GM12878 (cell line): ENCODE data around the gene SLC12A9. TPM values are rescaled to one million over a fixed set of nuclear protein-coding genes. Genes with fewer than 3 reads are reported as not detected.

Experiments
- ATAC-seq: fragments of 200-7000 bp; cut with Tn5 transposase; 3 replicates; pipeline ENCODE4 v1.9.1; 2020; ENCODE audit warnings: mild to moderate bottlenecking, moderate library complexity
- BruUV-seq: library from RNA; stranded (reverse); fragments of 400-500 nt; replicated peaks from 2 replicates; lab custom pipeline; 2021; lab: Mats Ljungman, UMichigan
- CTCF ChIA-PET: fragments of 300-600 bp; sonication (Branson Sonifier 250); formaldehyde crosslinking; extraction: SDS; loops from one replicate; lab custom pipeline; 2021; ENCODE audit warnings: inconsistent platforms; lab: Yijun Ruan, JAX
- POLR2A ChIA-PET: fragments of 350-600 bp; formaldehyde crosslinking; extraction: SDS; loops from one replicate; lab custom pipeline; 2021; ENCODE audit warnings: inconsistent platforms; lab: Charles Lee
- RAD21 ChIA-PET: fragments of 300-600 bp; sonication (Branson Sonifier 250); formaldehyde crosslinking; loops from one replicate; lab custom pipeline; 2023; ENCODE audit warnings: antibody characterized with exemption; ENCODE audit not compliant: unreplicated experiment; lab: Charles Lee
- SMC1A ChIA-PET: fragments of 300-600 bp; sonication (Branson Sonifier 250); formaldehyde crosslinking; loops from one replicate; lab custom pipeline; 2023; ENCODE audit not compliant: unreplicated experiment, uncharacterized antibody; lab: Charles Lee
- DNase-seq: peaks from one replicate; pipeline ENCODE4 v3.0.0-alpha.2; 2011; ENCODE audit warnings: low read depth, low spot score
- FAIRE-seq: peaks from 3 replicates; lab custom pipeline; 2011; peaks lifted over from hg19 to GRCh38; lab: Jason Lieb, UNC
- H2AFZ ChIP-seq: 2 replicates; pipeline ENCODE4 v1.6.0; 2011; ENCODE audit warnings: low read depth, low read length, control low read depth; ENCODE audit not compliant: control insufficient read depth
- H3K27ac ChIP-seq: 2 replicates; pipeline ENCODE4 v1.5.1; 2011; ENCODE audit warnings: control low read depth; ENCODE audit not compliant: control insufficient read depth, insufficient read depth
- H3K27me3 ChIP-seq, 2 experiments: replicated peaks in 1 of 2; 2 replicates each; pipeline versions ENCODE4 v1.6.0 to v1.6.1; 2011; ENCODE audit warnings: low read length in 1 of 2; ENCODE audit not compliant: control insufficient read depth in 2 of 2, insufficient read depth in 2 of 2
- H3K36me3 ChIP-seq, 2 experiments: 2 replicates each; pipeline ENCODE4 v1.5.1; 2011; ENCODE audit warnings: low read length in 1 of 2; ENCODE audit not compliant: control insufficient read depth in 2 of 2, insufficient read depth in 2 of 2
- H3K4me1 ChIP-seq: 2 replicates; pipeline ENCODE4 v1.6.1; 2011; ENCODE audit warnings: mild to moderate bottlenecking, low read length, moderate library complexity, mixed read lengths; ENCODE audit not compliant: control insufficient read depth, insufficient read depth
- H3K4me2 ChIP-seq: 2 replicates; pipeline ENCODE4 v1.6.0; 2011; ENCODE audit warnings: control low read depth; ENCODE audit not compliant: control insufficient read depth, insufficient read depth
- H3K4me3 ChIP-seq: fragments of 200-600 bp; sonication (generic); 2 replicates; pipeline ENCODE4 v1.5.1; 2016
- H3K79me2 ChIP-seq: 2 replicates; pipeline ENCODE4 v1.6.0; 2011; ENCODE audit warnings: low read length; ENCODE audit not compliant: control insufficient read depth, insufficient read depth
- H3K9ac ChIP-seq: 2 replicates; pipeline ENCODE4 v1.8.0; 2011; ENCODE audit warnings: low read length, control low read depth, mixed read lengths; ENCODE audit not compliant: control insufficient read depth, insufficient read depth
- H3K9me3 ChIP-seq: replicated peaks from 3 replicates; pipeline ENCODE4 v1.5.1; 2011; ENCODE audit warnings: mild to moderate bottlenecking, low read length; ENCODE audit not compliant: control insufficient read depth, insufficient read depth
- H4K20me1 ChIP-seq: 2 replicates; pipeline ENCODE4 v1.6.0; 2011; ENCODE audit not compliant: control insufficient read depth, insufficient read depth
- CBX3 ChIP-seq: fragments of 200-600 bp; sonication (generic); IDR thresholded peaks from 2 replicates; pipeline ENCODE4 v1.6.1; 2016; ENCODE audit warnings: low read depth, borderline replicate concordance
- CEBPB ChIP-seq, 2 experiments: fragments of 150-350 bp in 1 of 2; IDR thresholded peaks; 2 replicates each; pipeline ENCODE4 v1.6.1; 2012 to 2014; ENCODE audit warnings: low read depth in 2 of 2, low read length in 2 of 2, borderline replicate concordance in 1 of 2, inconsistent platforms in 1 of 2
- E2F8 ChIP-seq: fragments of 450-650 bp; IDR thresholded peaks from 2 replicates; pipeline ENCODE4 v1.6.1; 2018; ENCODE audit warnings: mild to moderate bottlenecking, low read depth, moderate library complexity; ENCODE audit not compliant: partially characterized antibody
- EP300 ChIP-seq, 2 experiments: fragments of 150-350 bp in 1 of 2; IDR thresholded peaks; 2 replicates each; pipeline ENCODE4 v1.6.1; 2011 to 2012; ENCODE audit warnings: low read depth in 2 of 2, low read length in 2 of 2, borderline replicate concordance in 1 of 2, improper control_type of control experiment in 1 of 2, inconsistent platforms in 1 of 2; ENCODE audit not compliant: control insufficient read depth in 1 of 2
- GABPA ChIP-seq: IDR thresholded peaks from 2 replicates; pipeline ENCODE4 v1.6.1; 2014; ENCODE audit warnings: antibody characterized with exemption, low read depth, mild to moderate bottlenecking, inconsistent platforms
- JUND ChIP-seq: IDR thresholded peaks from 2 replicates; pipeline ENCODE4 v1.6.1; 2012; ENCODE audit warnings: low read depth, mild to moderate bottlenecking, low read length, improper control_type of control experiment, moderate library complexity
- MTA2 ChIP-seq: fragments of 450-650 bp; IDR thresholded peaks from 2 replicates; pipeline ENCODE4 v1.6.1; 2016; ENCODE audit warnings: low read depth, mild to moderate bottlenecking, moderate library complexity
- NKRF ChIP-seq: fragments of 450-650 bp; conservative IDR thresholded peaks from 2 replicates; pipeline ENCODE4 v1.6.1; 2017; ENCODE audit warnings: mild to moderate bottlenecking, moderate library complexity
- POLR2A ChIP-seq: IDR thresholded peaks from 2 replicates; pipeline ENCODE4 v1.6.1; 2011; ENCODE audit warnings: low read depth, mild to moderate bottlenecking, low read length
- SIN3A ChIP-seq: IDR thresholded peaks from 2 replicates; pipeline ENCODE4 v1.6.1; 2012; ENCODE audit warnings: low read depth, low read length, improper control_type of control experiment
- SIX5 ChIP-seq: IDR thresholded peaks from 2 replicates; pipeline ENCODE4 v1.6.1; 2011; ENCODE audit warnings: mild to moderate bottlenecking, low read depth, low read length, moderate library complexity; ENCODE audit not compliant: severe bottlenecking
- TBL1XR1 ChIP-seq: IDR thresholded peaks from 2 replicates; pipeline ENCODE4 v1.6.1; 2012; ENCODE audit warnings: low read depth, low read length, improper control_type of control experiment
- USF2 ChIP-seq: IDR thresholded peaks from 2 replicates; pipeline ENCODE4 v1.6.1; 2011; ENCODE audit warnings: low read depth, low read length, improper control_type of control experiment, borderline replicate concordance
- ZNF217 ChIP-seq: fragments of 450-650 bp; IDR thresholded peaks from 2 replicates; pipeline ENCODE4 v1.6.1; 2017; ENCODE audit warnings: antibody characterized with exemption, mild to moderate bottlenecking
- ZNF592 ChIP-seq: fragments of 450-650 bp; IDR thresholded peaks from 2 replicates; pipeline ENCODE4 v1.6.1; 2017; ENCODE audit warnings: mild to moderate bottlenecking, moderate library complexity
- WGBS: methylation state at CpG from one replicate; pipeline ENCODE4 v1.1.6; 2016; ENCODE audit warnings: low lambda C conversion rate; ENCODE audit not compliant: insufficient replicate concordance, insufficient coverage; ENCODE audit errors: missing lambda C conversion rate; 5-methylcytosine and 5-hydroxymethylcytosine counted together
- in situ Hi-C: fragments of 300-500 bp; cut with MboI; formaldehyde crosslinking; loops from 9 replicates; pipeline ENCODE4 v1.14.3; 2018; ENCODE audit warnings: mixed read lengths
- intact Hi-C: fragments of 100-400 bp; cut with micrococcal nuclease; formaldehyde crosslinking; loops from one replicate; pipeline ENCODE4 v1.14.2; 2022; ENCODE audit not compliant: unreplicated experiment
- polyA plus RNA-seq, 11 experiments: library from polyadenylated mRNA; depleted of rRNA in 4 of 11; unstranded in 6 of 11; stranded (reverse) in 5 of 11; fragments of >200 nt; fragmentation: Nextera tagmentation in 4 of 11; fragmentation: Illumina TruSeq in 1 of 11; extraction: Ambion mirVana in 4 of 11; extraction: Trizol in 1 of 11; gene quantifications; 1 replicate in 1 of 11; 2 replicates in 10 of 11; pipeline versions ENCODE4 v1.2.1 to v1.2.3, GENCODE V29; 2011 to 2016; ENCODE audit warnings: inconsistent platforms in 2 of 11, missing spikeins in 2 of 11, low read depth in 1 of 11
- total RNA-seq, 4 experiments: library from RNA; depleted of rRNA in 3 of 4; stranded (reverse); fragments of >200 nt in 3 of 4; fragmentation: Illumina TruSeq in 1 of 4; extraction: Trizol in 1 of 4; gene quantifications; 2 replicates each; pipeline versions ENCODE4 v1.2.1 to v1.2.3, GENCODE V29; 2013 to 2021

Gene SLC12A9
- total and polyA plus RNA-seq, 10 of the 15 experiments (the other 5 are each of a cell fraction or from before 2014, with no cell fraction given), result 0.24 to 18.5 (median 9.4) TPM

- ChIA-PET RAD21 (no interaction called here), CTCF (interaction anchor here (7.7 kb wide), 1 partner anchor 45 kb away, joined by 238 read pairs; no protein-coding TSS in a partner anchor), POLR2A (interaction anchor here (0.7 kb wide), 1 partner anchor 24 kb away, joined by 5 read pairs; no protein-coding TSS in a partner anchor), SMC1A (no interaction called here)
- no TSS peak for BruUV-seq
- Histone ChIP-seq H3K36me3 (no peaks in the 10 kb centered on the region), H3K4me1 (peaks cover 2% of the 10 kb centered on the region; the same call in 1 of the 2 replicates), H4K20me1 (no peaks in the 10 kb centered on the region), H3K79me2 (no peaks in the 10 kb centered on the region), H3K4me2 (no peak overlapping the region), H2AFZ (no peak overlapping the region), H3K4me3 (no peak overlapping the region), H3K9ac (no peak overlapping the region), H3K27ac (no peak overlapping the region), H3K9me3 (no peaks in the 10 kb centered on the region), H3K27me3 (no peaks in the 10 kb centered on the region)
- no peak for DNase-seq
- no peak for ATAC-seq
- WGBS, result 80% methylated on average over 4 of the region's 4 CpGs
- intact Hi-C loops, result no loop called here
- in situ Hi-C loops, result no loop called here
- no peak for FAIRE-seq
- TF ChIP-seq JUND (no peak), POLR2A (no peak), SIN3A (no peak), ZNF217 (no peak), SIX5 (no peak), TBL1XR1 (no peak), NKRF (no peak), CBX3 (no peak), USF2 (no peak), ZNF592 (no peak), EP300 (IDR thresholded peaks at IDR 0.05; ENCODE audit: borderline replicate concordance in 1 of 2, control insufficient read depth in 1 of 2, low read depth in 2 of 2, low read length in 2 of 2) (no peak), MTA2 (no peak), GABPA (no peak), CEBPB (IDR thresholded peaks at IDR 0.05; ENCODE audit: borderline replicate concordance in 1 of 2, low read depth in 2 of 2, low read length in 2 of 2) (no peak), E2F8 (no peak)
These were observed 5.2 kb upstream of the SLC12A9 start for GRCh38 chr7:100847360-100847759.
